Measurements from ENCODE around the gene CEP112.

CEP112 gene

GRCh38 chr17:66221755-66222530 is 30.0 kb upstream of the CEP112 start:
- DNase-seq (ENCODE audit: low read depth): no peak
- TF ChIP-seq, protein P1, sequence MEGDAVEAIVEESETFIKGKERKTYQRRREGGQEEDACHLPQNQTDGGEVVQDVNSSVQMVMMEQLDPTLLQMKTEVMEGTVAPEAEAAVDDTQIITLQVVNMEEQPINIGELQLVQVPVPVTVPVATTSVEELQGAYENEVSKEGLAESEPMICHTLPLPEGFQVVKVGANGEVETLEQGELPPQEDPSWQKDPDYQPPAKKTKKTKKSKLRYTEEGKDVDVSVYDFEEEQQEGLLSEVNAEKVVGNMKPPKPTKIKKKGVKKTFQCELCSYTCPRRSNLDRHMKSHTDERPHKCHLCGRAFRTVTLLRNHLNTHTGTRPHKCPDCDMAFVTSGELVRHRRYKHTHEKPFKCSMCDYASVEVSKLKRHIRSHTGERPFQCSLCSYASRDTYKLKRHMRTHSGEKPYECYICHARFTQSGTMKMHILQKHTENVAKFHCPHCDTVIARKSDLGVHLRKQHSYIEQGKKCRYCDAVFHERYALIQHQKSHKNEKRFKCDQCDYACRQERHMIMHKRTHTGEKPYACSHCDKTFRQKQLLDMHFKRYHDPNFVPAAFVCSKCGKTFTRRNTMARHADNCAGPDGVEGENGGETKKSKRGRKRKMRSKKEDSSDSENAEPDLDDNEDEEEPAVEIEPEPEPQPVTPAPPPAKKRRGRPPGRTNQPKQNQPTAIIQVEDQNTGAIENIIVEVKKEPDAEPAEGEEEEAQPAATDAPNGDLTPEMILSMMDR (IDR thresholded peaks at IDR 0.05; ENCODE audit: control insufficient read depth, extremely low read depth, insufficient read depth): no peak
- H3K4me3 ChIP-seq (ENCODE audit: low read depth, low read length): no peak overlapping the region

- no peak for DNase-seq (ENCODE audit: low read depth)
- H3K4me3 ChIP-seq (ENCODE audit: low read depth, low read length): no peak overlapping the region
- TF ChIP-seq, protein P1 (IDR thresholded peaks at IDR 0.05; ENCODE audit: control insufficient read depth, extremely low read depth, insufficient read depth): no peak
Observed at GRCh38 chr17:66221343-66221742, 29.4 kb upstream of the CEP112 start.

DNA sequence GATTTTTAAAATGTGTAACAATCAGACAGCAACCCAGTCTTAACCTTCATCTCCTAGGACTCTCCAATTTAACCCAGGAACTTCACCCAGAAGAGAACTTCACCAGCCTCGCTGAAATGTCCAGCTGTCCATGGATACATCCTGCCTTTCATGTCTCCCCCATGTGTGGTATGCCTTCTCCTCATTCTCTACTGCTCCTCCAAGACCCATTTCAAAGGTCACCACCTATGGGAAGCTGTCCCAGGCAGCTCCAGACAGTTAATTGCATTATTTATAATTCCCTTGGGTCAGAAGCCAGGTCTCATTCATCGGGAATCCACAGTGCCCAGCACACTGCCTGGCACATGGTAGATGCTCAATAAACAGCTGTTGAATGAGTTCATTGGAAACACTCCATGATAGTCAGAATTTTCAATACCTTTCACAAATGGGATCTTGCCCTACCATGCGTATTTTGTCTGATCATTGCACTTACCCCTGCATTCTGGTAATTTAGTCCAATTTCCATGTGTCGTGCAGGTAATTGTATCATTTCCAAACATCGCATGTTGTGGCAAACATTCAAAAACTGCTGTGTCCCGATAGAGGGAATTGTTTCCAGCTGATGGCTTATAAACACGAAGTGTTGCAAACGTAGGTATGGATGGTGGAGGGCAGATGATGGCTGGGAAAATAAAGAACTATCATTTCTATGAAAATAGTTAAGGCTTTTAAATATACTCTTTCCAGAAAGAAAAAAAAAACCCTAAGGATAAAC is 28.3 kb upstream of the CEP112 start:
- TF ChIP-seq, protein P1 (IDR thresholded peaks at IDR 0.05; ENCODE audit: control insufficient read depth, extremely low read depth, insufficient read depth): no peak
- DNase-seq (ENCODE audit: low read depth): no peak
- no peak overlapping the region for H3K4me3 ChIP-seq (ENCODE audit: low read depth, low read length)

DNA sequence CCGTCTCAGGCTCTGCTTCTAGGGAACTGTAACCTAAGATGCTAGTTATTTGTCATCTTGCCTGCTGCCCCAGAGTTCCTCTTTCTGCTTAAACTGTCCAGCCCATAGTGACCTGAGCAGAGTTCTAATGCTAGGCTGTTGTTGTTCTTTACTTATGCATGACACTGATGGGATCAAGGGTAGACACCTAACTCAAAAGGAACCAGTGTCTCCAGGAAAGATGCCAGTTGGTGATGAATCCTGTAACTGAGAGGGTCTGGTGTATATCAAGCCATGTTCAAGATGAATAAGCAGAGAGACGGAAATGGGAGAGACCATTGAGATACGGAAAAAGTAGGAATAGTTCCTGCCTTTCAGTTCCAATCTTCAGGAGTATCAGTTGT is 23.6 kb upstream of the CEP112 start:
- TF ChIP-seq, protein P1 (IDR thresholded peaks at IDR 0.05; ENCODE audit: control insufficient read depth, extremely low read depth, insufficient read depth): no peak
- DNase-seq (ENCODE audit: low read depth): no peak

GRCh38 chr17:66214884-66215528 is 23.1 kb upstream of the CEP112 start:
- TF ChIP-seq, protein P1 (IDR thresholded peaks at IDR 0.05; ENCODE audit: control insufficient read depth, extremely low read depth, insufficient read depth): no peak
- H3K4me3 ChIP-seq (ENCODE audit: low read depth, low read length): no peak overlapping the region
- DNase-seq (ENCODE audit: low read depth): no peak

More for the DNA sequence above, 23.6 kb upstream of the CEP112 start:
- no peak overlapping the region for H3K4me3 ChIP-seq (ENCODE audit: low read depth, low read length)

DNA sequence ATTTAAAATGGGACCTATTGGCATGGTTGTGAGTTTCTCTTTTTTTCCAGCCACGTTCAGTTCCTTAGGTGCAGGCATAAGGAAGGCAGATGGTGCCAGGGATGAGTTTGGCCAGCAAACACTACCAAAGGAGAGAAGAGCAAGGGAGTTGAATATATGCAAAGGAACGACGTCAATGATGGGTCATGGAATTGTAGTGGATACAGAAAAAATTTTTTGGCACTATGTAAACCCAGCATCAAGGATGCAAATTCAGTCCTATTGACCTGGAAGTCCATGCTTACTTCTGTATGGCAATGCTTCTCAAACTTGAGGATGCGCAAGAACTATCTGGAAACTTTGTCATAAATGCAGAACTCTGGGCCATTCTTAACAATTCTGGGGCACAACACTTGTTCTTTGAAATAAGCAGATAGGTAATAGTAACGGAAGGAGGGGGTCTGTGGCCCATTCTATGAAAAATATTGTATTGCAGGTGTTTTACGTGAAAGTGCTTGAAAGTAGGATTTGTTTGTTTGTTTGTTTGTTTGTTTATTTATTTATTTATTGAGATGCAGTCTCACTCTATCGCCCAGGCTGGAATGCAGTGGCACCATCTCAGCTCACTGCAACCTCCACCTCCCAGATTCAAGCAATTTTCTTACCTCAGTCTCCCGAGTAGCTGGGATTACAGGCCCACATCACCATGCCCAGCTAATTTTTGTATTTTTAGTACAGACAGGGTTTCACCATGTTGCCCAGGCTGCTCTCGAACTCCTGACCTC is 19.3 kb upstream of the CEP112 start:
- TF ChIP-seq, protein P1 (IDR thresholded peaks at IDR 0.05; ENCODE audit: control insufficient read depth, extremely low read depth, insufficient read depth): no peak
- H3K4me3 ChIP-seq (ENCODE audit: low read depth, low read length): no peak overlapping the region
- no peak for DNase-seq (ENCODE audit: low read depth)
